HepG2 (cell line): ENCODE measurements around the gene ZNF132. TPM values are rescaled to one million over a fixed set of nuclear protein-coding genes. Genes with fewer than 3 reads are reported as not detected.
A peak's percentile ranks its signal among the peaks of the same experiment; 100 is the strongest.

ENCODE experiments used
- CREB1 ChIP-seq, 2 experiments: fragments of 450-650 bp in 1 of 2; IDR thresholded peaks; 2 replicates each; pipeline ENCODE4 v1.6.1; 2016 to 2017; ENCODE audit warnings: control low read depth in 1 of 2, mild to moderate bottlenecking in 1 of 2, missing compliant biosample characterization in 1 of 2, missing genetic modification characterization in 1 of 2
- DNMT1 ChIP-seq: sonication (generic); formaldehyde crosslinking; IDR thresholded peaks from 2 replicates; pipeline ENCODE4 v1.5.1; 2020; ENCODE audit warnings: mild to moderate bottlenecking, missing genetic modification reagents
- MAZ ChIP-seq, 2 experiments: sonication (generic) in 1 of 2; formaldehyde crosslinking in 1 of 2; IDR thresholded peaks; 2 replicates each; pipeline versions ENCODE4 v1.5.0 to v1.6.1; 2012 to 2020; ENCODE audit warnings: low read depth in 2 of 2, mild to moderate bottlenecking in 2 of 2, borderline replicate concordance in 1 of 2, improper control_type of control experiment in 1 of 2, low read length in 1 of 2, missing genetic modification reagents in 1 of 2, moderate library complexity in 1 of 2
- NCOA1 ChIP-seq: sonication (generic); formaldehyde crosslinking; IDR thresholded peaks from 2 replicates; pipeline ENCODE4 v1.9.0; 2021; ENCODE audit warnings: missing genetic modification reagents
- NCOA2 ChIP-seq: sonication (generic); formaldehyde crosslinking; IDR thresholded peaks from 2 replicates; pipeline ENCODE4 v1.8.0; 2022; ENCODE audit warnings: inconsistent platforms
- NPAS2 ChIP-seq: sonication (generic); formaldehyde crosslinking; IDR thresholded peaks from 2 replicates; pipeline ENCODE4 v1.8.0; 2022; ENCODE audit warnings: mild to moderate bottlenecking, missing genetic modification reagents, borderline replicate concordance
- NR2F1 ChIP-seq, 2 experiments: fragments of 450-650 bp in 1 of 2; formaldehyde crosslinking in 1 of 2; IDR thresholded peaks; 2 replicates each; pipeline versions ENCODE4 v1.5.0 to v1.6.1; 2016 to 2020; ENCODE audit warnings: mild to moderate bottlenecking in 1 of 2, missing compliant biosample characterization in 1 of 2, missing genetic modification reagents in 1 of 2, moderate library complexity in 1 of 2
- PAWR ChIP-seq: sonication (generic); formaldehyde crosslinking; IDR thresholded peaks from 2 replicates; pipeline ENCODE4 v1.4.0; 2020; ENCODE audit warnings: missing genetic modification reagents, mild to moderate bottlenecking, borderline replicate concordance
- PCBP2 ChIP-seq: fragments of 200-400 bp; formaldehyde crosslinking; optimal IDR thresholded peaks from 2 replicates; pipeline ENCODE3; 2018; ENCODE audit warnings: low read length, low read depth; ENCODE audit not compliant: poor library complexity, severe bottlenecking
- PHF20 ChIP-seq: sonication (generic); formaldehyde crosslinking; IDR thresholded peaks from 2 replicates; pipeline ENCODE4 v1.5.0; 2020; ENCODE audit warnings: mild to moderate bottlenecking, missing genetic modification reagents
- POLR2A ChIP-seq, 2 experiments: IDR thresholded peaks; 2 replicates each; pipeline ENCODE4 v1.6.1; 2011; ENCODE audit warnings: low read depth in 2 of 2, low read length in 2 of 2, mild to moderate bottlenecking in 1 of 2, moderate library complexity in 1 of 2; ENCODE audit not compliant: insufficient read depth in 1 of 2
- RFXAP ChIP-seq: sonication (generic); formaldehyde crosslinking; IDR thresholded peaks from 2 replicates; pipeline ENCODE4 v1.4.0; 2020; ENCODE audit warnings: missing genetic modification reagents, borderline replicate concordance
- SATB2 ChIP-seq: sonication (generic); formaldehyde crosslinking; IDR thresholded peaks from 2 replicates; pipeline ENCODE4 v1.5.0; 2020; ENCODE audit warnings: missing genetic modification reagents
- ZBTB10 ChIP-seq: sonication (generic); formaldehyde crosslinking; IDR thresholded peaks from 2 replicates; pipeline ENCODE4 v1.4.0; 2020; ENCODE audit warnings: missing genetic modification reagents, borderline replicate concordance
- ZKSCAN5 ChIP-seq: sonication (generic); formaldehyde crosslinking; IDR thresholded peaks from 2 replicates; pipeline ENCODE4 v1.5.1; 2020; ENCODE audit warnings: mild to moderate bottlenecking, missing genetic modification reagents
- ZNF274 ChIP-seq: sonication (generic); formaldehyde crosslinking; IDR thresholded peaks from 2 replicates; pipeline ENCODE4 v1.5.1; 2020; ENCODE audit warnings: mild to moderate bottlenecking, missing genetic modification reagents
- ZNF431 ChIP-seq: sonication (generic); formaldehyde crosslinking; IDR thresholded peaks from 2 replicates; pipeline ENCODE4 v1.9.0; 2022; ENCODE audit warnings: missing genetic modification reagents, low read depth, mild to moderate bottlenecking, borderline replicate concordance
- ZNF569 ChIP-seq: sonication (generic); formaldehyde crosslinking; IDR thresholded peaks from 2 replicates; pipeline ENCODE4 v1.5.0; 2020; ENCODE audit warnings: mild to moderate bottlenecking, missing genetic modification reagents, moderate library complexity, borderline replicate concordance
- polyA plus RNA-seq, 8 experiments: library from polyadenylated mRNA; depleted of rRNA in 3 of 8; stranded (reverse) in 7 of 8; unstranded in 1 of 8; fragments of >200 nt; fragmentation: Illumina TruSeq in 4 of 8; extraction: Trizol in 4 of 8; gene quantifications; 2 replicates each; pipeline versions ENCODE4 v1.2.1 to v1.2.3, GENCODE V29; 2011 to 2016; ENCODE audit warnings: low read depth in 4 of 8, missing spikeins in 1 of 8, mixed read lengths in 1 of 8; ENCODE audit not compliant: insufficient read depth in 1 of 8
- total RNA-seq, 5 experiments: library from RNA; depleted of rRNA; stranded (reverse); fragments of >200 nt; fragmentation: Illumina TruSeq; extraction: Trizol; gene quantifications; 2 replicates each; pipeline ENCODE4 v1.2.3, GENCODE V29; 2016; ENCODE audit warnings: low read depth in 1 of 5
- TF ChIP-seq, protein P1 (sequence below): sonication (generic); formaldehyde crosslinking; IDR thresholded peaks from 2 replicates; pipeline ENCODE4 v1.4.0; 2020; ENCODE audit warnings: missing genetic modification reagents
- TF ChIP-seq, protein P2 (sequence below): sonication (generic); formaldehyde crosslinking; IDR thresholded peaks from 2 replicates; pipeline ENCODE4 v1.9.0; 2021; ENCODE audit warnings: missing genetic modification reagents, mild to moderate bottlenecking, borderline replicate concordance
- TF ChIP-seq, protein P3 (sequence below): sonication (generic); formaldehyde crosslinking; IDR thresholded peaks from 2 replicates; pipeline ENCODE4 v1.4.0; 2020; ENCODE audit warnings: missing genetic modification reagents, borderline replicate concordance

ZNF132 gene
- total and polyA plus RNA-seq, 2 of the 13 experiments (the other 11 are each of a cell fraction or from before 2014, with no cell fraction given) = not detected

DNA sequence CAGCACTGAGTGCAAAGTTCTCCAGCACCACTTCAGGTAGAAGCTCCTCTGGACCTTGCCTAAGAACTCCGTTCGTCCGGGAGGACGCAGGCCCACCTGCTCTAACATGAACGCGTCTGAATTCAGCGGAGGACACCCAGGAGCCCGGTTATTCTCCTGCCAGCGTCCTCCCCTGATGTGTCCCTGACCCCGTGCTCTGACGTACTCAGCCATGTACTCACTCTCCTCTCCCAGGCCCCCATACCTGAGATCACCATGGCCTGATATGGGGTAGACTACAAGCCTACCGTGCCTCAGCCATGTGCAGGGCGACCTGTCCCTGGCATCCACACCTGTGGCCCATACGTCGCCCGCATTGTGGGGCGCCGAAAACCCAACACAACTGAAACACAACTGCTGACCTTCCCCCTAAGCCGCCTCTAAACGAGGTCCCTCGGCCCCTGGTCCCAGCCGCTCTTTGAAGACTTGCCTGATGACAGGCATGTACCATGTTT is 32.2 kb downstream of the ZNF132 start (continued):
- TF ChIP-seq MAZ (IDR thresholded peaks at IDR 0.05; ENCODE audit: borderline replicate concordance, low read depth, low read length) (0 out of 2 replicates have a peak, but pooled peaks have one; percentile 30), MAZ (CRISPR knock-in tag; IDR thresholded peaks at IDR 0.05; ENCODE audit: low read depth) (no peak), POLR2A (IDR thresholded peaks at IDR 0.05; ENCODE audit: insufficient read depth in 1 of 2, low read depth in 2 of 2, low read length in 2 of 2) (peak; percentile 56 to 70), NCOA2 (CRISPR knock-in tag) (no peak), PCBP2 (no peak), NR2F1 (CRISPR knock-in tag; IDR thresholded peaks at IDR 0.05) (peak in 1 of 2 experiments; percentile 33; a peak in 1 of 4 replicates), ZNF274 (no peak), NPAS2 (CRISPR knock-in tag) (no peak), CREB1 (IDR thresholded peaks at IDR 0.05) (peak; percentile 43; the same call in 1 of the 2 replicates), CREB1 (CRISPR knock-in tag; IDR thresholded peaks at IDR 0.05) (no peak), NCOA1 (peak; percentile 74; the same call in 1 of the 2 replicates), RFXAP (CRISPR knock-in tag) (no peak), PHF20 (CRISPR knock-in tag) (no peak), ZBTB10 (CRISPR knock-in tag) (0 out of 2 replicates have a peak, but pooled peaks have one; percentile 25), ZKSCAN5 (no peak), DNMT1 (CRISPR knock-in tag) (no peak), ZNF431 (CRISPR knock-in tag) (no peak), PAWR (no peak), SATB2 (CRISPR knock-in tag) (0 out of 2 replicates have a peak, but pooled peaks have one; percentile 24), ZNF569 (CRISPR knock-in tag) (no peak)
- TF ChIP-seq, protein P1, sequence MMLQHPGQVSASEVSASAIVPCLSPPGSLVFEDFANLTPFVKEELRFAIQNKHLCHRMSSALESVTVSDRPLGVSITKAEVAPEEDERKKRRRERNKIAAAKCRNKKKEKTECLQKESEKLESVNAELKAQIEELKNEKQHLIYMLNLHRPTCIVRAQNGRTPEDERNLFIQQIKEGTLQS (CRISPR knock-in tag) = no peak
- TF ChIP-seq, protein P2, sequence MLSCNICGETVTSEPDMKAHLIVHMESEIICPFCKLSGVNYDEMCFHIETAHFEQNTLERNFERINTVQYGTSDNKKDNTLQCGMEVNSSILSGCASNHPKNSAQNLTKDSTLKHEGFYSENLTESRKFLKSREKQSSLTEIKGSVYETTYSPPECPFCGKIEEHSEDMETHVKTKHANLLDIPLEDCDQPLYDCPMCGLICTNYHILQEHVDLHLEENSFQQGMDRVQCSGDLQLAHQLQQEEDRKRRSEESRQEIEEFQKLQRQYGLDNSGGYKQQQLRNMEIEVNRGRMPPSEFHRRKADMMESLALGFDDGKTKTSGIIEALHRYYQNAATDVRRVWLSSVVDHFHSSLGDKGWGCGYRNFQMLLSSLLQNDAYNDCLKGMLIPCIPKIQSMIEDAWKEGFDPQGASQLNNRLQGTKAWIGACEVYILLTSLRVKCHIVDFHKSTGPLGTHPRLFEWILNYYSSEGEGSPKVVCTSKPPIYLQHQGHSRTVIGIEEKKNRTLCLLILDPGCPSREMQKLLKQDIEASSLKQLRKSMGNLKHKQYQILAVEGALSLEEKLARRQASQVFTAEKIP = no peak
- TF ChIP-seq, protein P3, sequence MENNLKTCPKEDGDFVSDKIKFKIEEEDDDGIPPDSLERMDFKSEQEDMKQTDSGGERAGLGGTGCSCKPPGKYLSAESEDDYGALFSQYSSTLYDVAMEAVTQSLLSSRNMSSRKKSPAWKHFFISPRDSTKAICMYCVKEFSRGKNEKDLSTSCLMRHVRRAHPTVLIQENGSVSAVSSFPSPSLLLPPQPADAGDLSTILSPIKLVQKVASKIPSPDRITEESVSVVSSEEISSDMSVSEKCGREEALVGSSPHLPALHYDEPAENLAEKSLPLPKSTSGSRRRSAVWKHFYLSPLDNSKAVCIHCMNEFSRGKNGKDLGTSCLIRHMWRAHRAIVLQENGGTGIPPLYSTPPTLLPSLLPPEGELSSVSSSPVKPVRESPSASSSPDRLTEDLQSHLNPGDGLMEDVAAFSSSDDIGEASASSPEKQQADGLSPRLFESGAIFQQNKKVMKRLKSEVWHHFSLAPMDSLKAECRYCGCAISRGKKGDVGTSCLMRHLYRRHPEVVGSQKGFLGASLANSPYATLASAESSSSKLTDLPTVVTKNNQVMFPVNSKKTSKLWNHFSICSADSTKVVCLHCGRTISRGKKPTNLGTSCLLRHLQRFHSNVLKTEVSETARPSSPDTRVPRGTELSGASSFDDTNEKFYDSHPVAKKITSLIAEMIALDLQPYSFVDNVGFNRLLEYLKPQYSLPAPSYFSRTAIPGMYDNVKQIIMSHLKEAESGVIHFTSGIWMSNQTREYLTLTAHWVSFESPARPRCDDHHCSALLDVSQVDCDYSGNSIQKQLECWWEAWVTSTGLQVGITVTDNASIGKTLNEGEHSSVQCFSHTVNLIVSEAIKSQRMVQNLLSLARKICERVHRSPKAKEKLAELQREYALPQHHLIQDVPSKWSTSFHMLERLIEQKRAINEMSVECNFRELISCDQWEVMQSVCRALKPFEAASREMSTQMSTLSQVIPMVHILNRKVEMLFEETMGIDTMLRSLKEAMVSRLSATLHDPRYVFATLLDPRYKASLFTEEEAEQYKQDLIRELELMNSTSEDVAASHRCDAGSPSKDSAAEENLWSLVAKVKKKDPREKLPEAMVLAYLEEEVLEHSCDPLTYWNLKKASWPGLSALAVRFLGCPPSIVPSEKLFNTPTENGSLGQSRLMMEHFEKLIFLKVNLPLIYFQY (CRISPR knock-in tag) = 0 out of 2 replicates have a peak, but pooled peaks have one; percentile 39
